Measurements from ENCODE around the gene TBC1D14.
"Not testable (repeated sequence)": the region's sequence is repeated elsewhere in the genome, so short reads cannot be mapped to it uniquely, and the experiment has no call there.

The TBC1D14 gene

DNA sequence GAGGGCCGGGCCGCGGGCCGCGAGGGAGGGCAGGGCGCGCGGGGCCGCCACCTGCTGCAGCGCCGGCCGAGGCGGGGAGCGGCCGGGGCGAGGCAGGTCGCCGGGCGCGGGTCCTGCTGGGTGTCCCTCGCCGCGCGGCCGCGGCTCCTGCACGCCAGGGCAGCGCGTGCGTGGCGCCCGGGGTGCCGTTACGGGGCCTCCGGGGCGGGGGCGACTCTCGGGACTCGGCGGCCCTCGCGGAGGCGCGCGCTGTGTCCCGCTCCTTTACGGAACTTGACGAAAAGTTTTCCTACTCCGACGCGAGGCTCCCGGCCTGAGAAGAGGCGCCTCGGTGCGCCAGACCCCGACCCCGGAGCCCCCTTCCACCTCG, 329 bp downstream of the TBC1D14 start:
- no peak for DNase-seq (ENCODE audit: low read depth in 2 of 2)

- no peak for DNase-seq (ENCODE audit: low read depth in 2 of 2)
Observed at GRCh38 chr4:6910340-6910959, 824 bp downstream of the TBC1D14 start.

DNA sequence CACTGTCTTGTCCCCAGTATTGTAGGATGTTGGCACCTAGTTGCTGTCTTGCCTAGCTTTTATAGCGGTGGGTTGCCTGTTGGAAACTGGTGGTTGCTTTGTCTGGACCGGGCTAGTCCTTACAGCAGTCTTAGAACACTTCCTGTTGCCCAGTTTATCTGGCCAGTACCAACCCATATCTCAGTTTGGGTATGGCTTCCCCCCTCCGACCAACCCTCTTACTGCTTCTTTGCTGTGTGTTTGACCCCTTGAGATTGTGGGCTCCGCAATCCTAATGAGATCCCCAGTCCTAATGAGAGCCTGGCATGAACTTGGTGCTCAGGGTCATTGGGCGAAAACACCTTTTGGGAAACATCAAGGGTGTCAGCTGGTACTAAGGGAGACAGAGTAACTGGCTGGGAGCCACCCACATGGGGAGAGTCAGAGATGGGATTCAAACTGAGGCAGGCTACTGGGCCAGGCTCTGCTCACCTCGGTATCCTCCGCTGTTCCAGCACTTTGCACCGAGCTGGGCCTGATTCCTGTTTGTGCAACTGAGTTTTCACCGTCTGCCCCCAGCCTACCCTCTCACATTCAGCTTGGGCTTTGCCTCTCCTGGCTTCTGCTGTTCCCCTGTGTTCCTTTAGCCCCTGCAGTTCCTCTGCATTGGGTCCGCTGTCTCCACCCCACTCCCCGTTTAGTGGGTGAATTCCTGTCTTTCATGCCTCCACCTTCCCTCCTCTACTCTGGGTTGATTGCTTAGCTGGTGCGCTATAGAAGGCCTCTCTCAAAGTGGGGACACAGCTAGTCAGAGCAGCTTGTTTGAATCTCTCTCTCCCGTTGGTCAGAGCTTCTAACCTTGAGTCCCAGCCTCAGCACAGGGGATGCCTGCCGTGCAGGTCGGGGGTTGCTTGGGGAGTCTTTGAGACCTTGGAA, 1.6 kb downstream of the TBC1D14 start:
- no peak for DNase-seq (ENCODE audit: low read depth in 2 of 2)

DNA sequence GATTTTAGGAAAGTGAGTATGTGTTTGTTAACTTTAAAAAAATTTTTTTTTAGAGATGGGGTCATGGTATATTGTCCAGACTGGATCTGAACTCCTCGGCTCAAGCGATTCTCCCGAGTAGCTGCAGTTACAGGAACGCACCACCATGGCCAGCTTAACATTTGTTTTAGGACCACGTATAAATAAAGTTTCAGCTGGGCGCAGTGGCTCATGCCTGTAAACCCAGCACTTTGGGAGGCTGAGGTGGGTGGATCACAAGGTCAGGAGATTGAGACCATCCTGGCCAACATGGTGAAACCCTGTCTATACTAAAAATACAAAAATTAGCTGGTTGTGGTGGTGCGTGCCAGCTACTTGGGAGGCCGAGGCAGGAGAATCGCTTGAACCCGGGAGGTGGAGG, 2.3 kb downstream of the TBC1D14 start:
- DNase-seq (ENCODE audit: low read depth in 2 of 2) = not testable (repeated sequence)

DNA sequence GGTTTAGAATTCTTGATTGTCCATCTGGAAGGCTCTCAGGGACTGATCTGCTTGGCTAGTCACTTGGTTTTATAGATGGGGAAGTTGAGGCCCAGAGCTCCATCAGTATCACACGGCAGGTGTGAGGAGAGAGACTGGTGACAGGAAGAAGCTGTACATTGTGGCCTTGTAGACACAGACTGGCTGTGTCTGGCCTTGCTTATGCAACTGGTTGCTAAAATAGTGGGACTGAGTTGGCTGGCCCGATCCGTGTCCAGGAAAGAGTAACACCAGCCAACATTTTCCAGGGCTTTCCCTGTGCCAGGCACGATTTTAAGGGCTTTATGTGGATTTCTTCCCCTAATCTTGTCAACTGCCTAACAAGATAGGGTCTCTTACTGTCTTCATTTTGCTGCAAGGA, 2.8 kb downstream of the TBC1D14 start:
- no peak for DNase-seq (ENCODE audit: low read depth in 2 of 2)

DNA sequence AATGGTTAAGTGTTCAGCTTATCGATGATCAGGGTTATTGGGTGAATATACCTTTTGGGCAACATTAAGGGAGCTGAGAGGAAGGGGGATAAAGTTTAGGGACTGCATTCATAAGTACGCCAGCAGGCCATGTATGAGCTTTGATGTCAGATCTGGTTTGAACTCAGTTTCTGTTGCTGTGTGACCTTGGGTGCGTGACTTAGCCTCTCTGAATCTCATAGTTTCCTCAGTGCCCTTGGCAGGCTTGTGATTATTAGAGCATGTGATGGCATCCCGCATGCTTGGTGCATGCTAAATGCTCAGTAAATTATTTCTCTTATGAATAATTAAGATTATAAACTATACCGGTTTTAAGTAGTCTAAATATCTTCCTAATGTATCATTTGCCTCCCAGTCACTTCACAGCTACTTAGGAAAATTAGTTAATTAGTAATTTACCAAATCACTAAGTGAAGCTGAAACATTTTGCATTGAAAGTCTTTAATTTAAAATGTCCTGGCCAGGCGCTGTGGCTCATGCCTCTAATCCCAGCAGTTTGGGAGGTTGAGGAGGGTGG, 3.8 kb downstream of the TBC1D14 start:
- no peak for DNase-seq (ENCODE audit: low read depth in 2 of 2)

GRCh38 chr4:6914448-6914847, 4.8 kb downstream of the TBC1D14 start:
- no peak for DNase-seq (ENCODE audit: low read depth in 2 of 2)

DNA sequence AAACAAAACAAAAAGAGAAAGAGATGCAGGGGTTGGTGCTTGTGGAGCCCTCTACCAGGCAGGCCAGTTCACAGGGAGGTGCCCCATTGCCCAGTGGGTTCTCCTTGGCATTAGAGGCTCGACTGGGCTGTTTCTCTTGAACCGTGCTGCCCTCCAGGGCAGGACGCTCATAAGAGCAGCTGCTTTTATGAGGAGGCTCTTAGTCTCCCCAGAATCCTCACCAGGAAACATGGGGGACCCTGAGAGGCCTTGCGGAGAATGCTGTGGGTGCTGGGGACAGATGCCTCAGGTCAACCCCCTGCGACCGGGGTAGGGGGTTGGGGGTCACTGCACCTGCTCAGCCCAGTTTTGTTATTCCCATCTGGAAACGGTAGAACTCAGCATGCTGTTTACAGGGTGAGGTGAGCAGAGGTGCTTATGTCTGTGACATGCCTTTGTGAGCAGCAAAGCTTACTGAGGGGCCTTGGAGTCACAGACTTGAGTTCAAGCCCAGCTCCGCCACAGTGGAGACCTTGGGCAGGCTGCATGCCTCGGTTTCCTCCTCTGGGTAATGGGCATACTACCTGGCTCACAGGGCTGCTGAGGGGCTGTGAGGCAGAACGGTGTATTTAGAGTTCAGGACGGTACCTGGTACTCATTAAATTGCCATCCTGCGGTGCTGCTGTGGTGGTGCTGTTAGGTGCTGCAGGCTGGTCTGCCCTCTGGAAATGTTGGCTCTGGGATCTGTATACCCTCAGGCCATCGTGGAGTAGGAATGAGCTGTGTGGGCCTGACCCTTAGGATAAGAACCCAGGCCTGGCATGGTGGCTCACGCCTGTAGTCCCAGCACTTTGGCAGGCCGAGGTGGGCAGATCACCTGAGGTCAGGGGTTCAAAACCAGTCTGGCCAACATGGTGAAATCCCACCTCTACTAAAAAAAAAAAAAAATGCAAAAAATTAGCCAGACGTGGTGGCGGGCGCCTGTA, 5.7 kb downstream of the TBC1D14 start:
- DNase-seq (ENCODE audit: low read depth in 2 of 2) = no peak

DNA sequence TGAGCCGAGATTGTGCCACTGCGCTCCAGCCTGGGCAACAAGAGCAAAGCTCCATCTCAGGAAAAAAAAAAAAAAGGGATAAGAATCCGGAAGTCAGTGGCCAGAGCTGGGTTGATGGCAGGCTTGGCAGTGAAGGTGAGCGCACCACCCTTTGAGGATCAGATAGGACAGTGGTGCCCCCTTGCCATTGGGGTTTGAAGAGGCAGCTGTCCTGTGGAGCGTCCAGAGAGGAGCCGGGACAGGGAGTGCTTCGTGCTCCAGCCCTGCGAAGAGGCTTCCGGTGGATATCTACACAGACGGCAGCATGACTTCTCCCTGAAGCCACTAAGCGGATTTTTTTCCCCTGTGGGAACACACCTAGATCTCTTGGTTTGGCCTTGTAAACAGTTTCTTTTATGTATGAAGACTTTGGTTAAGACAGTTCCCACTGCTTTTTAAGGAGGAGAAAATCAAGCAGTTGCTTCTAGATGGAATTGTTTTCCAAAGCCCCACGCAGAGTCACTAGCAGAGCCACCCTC, 6.5 kb downstream of the TBC1D14 start:
- no peak for DNase-seq (ENCODE audit: low read depth in 2 of 2)

DNA sequence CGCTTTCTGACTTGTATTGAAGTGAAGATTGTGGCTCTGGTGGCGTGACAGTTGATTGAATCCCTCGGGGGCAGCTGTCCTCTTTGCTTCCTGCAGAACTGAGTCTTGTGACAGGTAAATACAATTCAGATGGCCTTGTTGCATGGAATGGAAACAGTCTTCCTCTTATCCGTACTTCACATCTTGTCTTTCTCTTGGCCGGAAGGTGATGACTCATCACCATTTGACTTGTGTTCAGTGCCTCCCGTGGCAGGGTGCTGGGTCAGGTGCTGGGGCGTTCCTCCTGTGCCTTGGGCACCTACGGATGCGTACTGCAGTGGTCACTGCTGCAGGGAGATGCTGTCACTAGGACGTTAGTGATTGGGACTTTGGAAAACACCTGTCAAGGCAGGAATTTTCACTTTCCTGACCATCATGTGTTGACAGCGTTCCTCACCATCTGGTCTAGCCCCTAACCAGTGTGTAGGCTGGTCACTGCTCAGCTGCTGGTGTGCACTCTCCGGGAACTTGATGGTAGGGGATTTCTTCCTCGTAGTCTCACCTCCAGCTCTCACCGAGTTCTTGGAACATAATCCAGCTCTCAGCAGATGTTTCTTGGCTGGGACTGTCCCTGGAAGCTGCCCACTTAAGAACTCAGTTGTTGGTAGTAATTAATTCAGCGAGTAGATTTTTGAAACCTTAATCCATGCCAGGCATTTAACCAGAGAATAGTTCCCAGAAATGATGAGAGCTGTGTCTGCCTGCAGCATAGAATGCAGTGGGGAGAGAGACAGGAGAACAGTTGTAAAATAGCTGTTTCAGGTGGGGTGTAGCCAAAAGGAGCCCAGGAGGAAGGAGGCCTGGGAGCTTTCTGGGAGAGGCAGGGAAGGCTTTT, 7.2 kb downstream of the TBC1D14 start:
- peak in 1 of 2 donors; percentile 40 for DNase-seq (ENCODE audit: low read depth in 2 of 2)

GRCh38 chr4:6917461-6918271, 8.0 kb downstream of the TBC1D14 start:
- no peak for DNase-seq (ENCODE audit: low read depth in 2 of 2)

DNA sequence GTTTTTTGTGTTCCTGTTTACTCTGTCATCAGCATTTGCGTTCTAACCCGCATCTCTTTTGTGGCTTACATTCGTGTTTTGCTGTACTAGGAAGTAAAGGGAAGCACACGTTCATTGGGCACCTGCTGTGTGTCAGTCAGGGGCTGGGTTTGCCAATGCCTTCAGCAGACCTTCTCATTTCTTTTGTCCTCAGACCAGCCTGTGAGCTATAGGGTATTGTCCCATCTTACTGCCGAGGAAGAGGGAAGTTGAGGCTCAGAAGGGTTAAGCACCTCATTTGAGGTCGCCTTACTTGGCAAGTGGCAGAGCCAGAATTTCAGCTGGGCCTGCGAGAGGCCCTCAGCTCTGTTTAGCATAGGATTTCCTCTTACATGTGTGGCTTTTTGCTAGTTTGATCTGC, 8.7 kb downstream of the TBC1D14 start:
- no peak for DNase-seq (ENCODE audit: low read depth in 2 of 2)

DNA sequence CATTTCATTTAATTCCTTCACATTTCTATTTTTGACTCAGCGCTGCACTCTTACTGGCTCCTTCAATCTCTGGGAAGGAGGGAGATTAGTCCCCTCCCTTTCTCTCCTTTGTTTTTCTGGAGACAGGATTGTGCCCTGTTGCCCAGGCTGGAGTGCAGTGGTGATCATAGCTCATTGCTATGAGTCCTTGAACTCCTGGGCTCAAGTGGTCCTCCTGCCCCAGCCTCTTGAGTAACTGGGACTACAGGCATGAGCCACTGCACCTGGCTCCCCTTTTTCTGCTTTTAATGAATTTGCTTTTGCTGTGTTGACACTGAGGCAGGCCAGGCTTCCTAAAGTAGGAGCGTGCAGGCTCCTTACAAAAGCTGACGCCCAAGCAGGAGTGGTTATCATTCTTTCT, 10.5 kb downstream of the TBC1D14 start:
- no peak for DNase-seq (ENCODE audit: low read depth in 2 of 2)

DNA sequence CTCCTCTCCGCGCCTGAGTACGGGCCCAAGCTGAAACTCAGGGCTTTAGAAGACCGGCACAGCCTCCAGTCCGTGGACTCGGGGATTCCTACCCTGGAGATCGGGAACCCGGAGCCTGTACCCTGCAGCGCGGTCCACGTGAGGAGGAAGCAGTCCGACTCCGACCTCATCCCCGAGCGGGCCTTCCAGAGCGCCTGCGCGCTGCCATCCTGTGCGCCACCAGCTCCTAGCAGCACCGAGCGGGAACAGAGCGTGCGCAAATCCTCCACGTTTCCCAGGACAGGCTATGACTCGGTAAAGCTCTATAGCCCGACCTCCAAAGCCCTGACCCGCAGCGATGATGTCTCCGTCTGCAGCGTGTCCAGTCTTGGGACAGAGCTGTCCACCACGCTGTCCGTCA, 13.9 kb downstream of the TBC1D14 start:
- no peak for DNase-seq (ENCODE audit: low read depth in 2 of 2)

DNA sequence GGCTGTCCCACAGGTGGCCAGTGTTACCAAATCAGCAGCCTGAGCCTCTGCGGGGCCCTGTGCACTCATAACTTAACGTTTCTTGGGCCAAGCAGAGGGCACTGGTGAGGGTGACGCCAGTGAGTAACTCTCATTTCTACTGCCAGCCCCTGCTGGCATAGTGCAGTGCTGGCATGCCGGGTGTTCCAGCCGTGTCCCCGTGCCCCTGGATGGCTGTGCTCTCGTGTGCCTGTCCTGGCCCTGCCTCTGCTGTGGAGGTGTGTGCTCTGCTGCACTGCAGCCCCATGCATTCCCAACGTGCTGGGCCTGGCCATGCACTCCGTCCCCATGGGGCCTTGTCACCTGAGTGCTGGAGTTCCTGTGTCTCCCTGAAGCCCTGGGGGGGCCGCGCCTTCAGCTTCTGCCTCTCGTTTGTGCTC, 14.7 kb downstream of the TBC1D14 start:
- DNase-seq (ENCODE audit: low read depth in 2 of 2) = no peak

DNA sequence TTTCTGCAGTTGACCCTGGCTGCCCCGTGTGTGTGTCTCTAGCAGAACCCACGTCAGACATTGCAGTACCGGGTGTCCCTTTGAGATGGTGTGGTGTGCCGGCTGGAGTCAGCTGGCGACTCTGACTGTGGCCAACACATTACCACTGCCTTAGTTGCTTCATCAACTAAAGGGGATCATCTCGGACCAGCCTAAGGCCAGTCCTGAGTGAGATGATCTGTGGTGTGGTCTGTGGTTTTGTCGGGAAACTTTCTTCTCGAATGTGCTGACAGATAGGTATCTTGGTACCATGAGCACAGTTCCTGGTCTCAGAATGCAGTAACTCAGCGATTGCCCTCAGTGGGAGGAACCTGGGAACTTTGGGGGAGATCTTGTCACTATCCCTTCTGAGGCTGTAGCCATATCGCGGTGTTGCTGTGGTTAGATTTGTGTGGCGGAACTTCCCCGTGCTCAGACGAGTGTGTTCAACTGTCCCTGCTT, 15.8 kb downstream of the TBC1D14 start:
- DNase-seq (ENCODE audit: low read depth in 2 of 2) = no peak

DNA sequence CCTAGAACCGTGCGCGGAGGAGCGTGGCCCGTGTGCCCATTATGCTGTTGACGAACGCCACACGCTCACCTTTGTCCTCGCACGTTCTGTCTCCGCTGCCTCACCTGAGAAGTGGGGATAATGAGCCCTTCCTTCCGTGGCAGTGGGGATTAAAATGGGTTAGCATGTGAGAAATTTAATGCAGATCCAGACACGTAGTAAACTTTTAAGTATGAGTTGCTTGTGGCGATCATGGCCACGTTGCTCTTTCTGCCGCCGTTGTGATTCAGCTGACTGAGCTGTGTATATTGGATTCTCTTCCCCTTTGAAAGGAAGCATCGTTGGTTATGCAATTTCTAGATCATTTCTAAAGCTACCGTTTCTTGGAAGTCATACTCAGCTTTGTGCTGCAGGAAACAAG, 16.5 kb downstream of the TBC1D14 start:
- DNase-seq (ENCODE audit: low read depth in 2 of 2) = no peak

GRCh38 chr4:6926681-6927478, 17.3 kb downstream of the TBC1D14 start:
- peak in 1 of 2 donors; percentile 61 for DNase-seq (ENCODE audit: low read depth in 2 of 2)

DNA sequence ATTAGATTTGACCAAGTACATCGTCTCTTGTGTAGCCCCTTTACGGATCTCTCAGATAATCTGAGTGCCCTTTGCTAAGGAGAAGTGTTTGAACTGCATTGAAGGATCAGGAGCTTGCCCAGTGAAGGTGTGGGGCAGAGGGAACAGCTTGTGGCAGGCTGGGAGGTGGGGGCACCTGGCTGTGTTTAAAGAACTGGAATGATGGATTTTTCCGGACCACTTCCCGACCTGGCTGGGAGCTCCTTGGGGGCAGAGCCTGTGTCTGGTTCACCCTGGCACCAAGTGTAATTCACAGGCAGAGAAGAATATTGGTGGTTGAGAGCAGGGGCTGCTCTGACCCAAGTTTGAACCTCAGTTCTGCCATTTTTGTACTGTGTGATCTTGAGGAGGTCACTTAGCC, 18.5 kb downstream of the TBC1D14 start:
- DNase-seq (ENCODE audit: low read depth in 2 of 2) = no peak
